ENCODE results near the gene ADAMTS8. TPM values are rescaled to one million over a fixed set of nuclear protein-coding genes. Genes with fewer than 3 reads are reported as not detected.
A peak's percentile ranks its signal among the peaks of the same experiment; 100 is the strongest.

Gene ADAMTS8
- total RNA-seq, 4 donors from 2014 or later = 1.2 to 7.3 (median 4.6) TPM

- TF ChIP-seq CTCF (IDR thresholded peaks at IDR 0.05) (no peak), POLR2A (IDR thresholded peaks at IDR 0.05) (no peak)
- no peak overlapping the region for H3K27ac ChIP-seq
- H3K4me3 ChIP-seq = no peak overlapping the region
- DNase-seq = no peak
- H3K27me3 ChIP-seq = no peaks in the 10 kb centered on the region
- intact Hi-C loops (cut with DNase I; ENCODE audit: low total_unique reads) = no loop called here
- peaks cover 0 to 6% of the 10 kb centered on the region in 2 donors for H3K4me1 ChIP-seq
- no peaks in the 10 kb centered on the region for H3K36me3 ChIP-seq
- no peaks in the 10 kb centered on the region for H3K9me3 ChIP-seq
These were observed 31.4 kb downstream of the ADAMTS8 start for GRCh38 chr11:130396965-130397364.

DNA sequence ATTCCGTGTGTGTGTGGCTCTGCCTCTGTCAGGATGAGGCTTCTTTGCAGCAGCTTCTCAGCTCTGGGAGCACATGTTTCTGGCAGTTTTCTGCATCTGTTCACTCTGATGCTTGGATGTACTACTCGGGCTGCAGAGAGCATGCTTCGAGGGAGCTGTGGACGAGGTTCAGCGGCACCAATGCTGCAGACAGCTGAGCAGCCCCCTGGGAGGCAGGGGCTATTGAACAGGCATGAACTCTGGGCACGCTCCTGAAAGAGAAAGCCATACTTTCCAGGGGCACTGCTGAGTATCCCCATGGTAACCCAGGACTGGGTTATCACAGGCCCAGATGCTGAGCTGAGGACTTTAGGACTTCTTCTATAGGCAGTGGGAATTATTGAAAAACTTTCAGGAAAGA lies 33.8 kb downstream of the ADAMTS8 start:
- Histone ChIP-seq H3K9me3 (no peaks in the 10 kb centered on the region), H3K4me1 (no peaks in the 10 kb centered on the region), H3K36me3 (no peaks in the 10 kb centered on the region), H3K4me3 (no peak overlapping the region), H3K27ac (no peak overlapping the region), H3K27me3 (no peaks in the 10 kb centered on the region)
- intact Hi-C loops (cut with DNase I; ENCODE audit: low total_unique reads) = no loop called here
- no peak for DNase-seq
- no peak for TF ChIP-seq CTCF (IDR thresholded peaks at IDR 0.05)

DNA sequence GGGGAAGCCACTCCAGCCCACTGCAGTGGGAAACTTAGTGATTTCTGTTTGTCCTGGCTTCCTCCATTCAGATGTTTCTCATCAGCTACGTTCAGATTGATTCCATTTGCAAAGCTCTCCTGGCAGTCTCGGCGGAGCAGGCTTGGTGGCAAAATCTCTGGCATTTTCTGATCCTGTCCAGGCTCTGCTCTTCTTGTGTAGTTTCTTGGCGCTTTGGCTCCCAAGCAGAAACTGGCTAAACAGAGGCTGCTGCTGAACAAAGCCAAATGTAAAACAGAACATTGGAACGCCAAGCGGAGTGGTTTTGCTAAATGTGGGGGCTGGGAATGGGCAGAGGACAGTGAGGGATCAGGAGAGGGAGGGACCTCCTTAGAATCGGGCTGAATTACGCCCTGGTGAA lies 36.7 kb downstream of the ADAMTS8 start:
- no peaks in the 10 kb centered on the region for H3K36me3 ChIP-seq
- no peak for DNase-seq
- no peaks in the 10 kb centered on the region for H3K9me3 ChIP-seq
- H3K27ac ChIP-seq = no peak overlapping the region
- H3K27me3 ChIP-seq = no peaks in the 10 kb centered on the region
- H3K4me1 ChIP-seq = no peaks in the 10 kb centered on the region
- no peak overlapping the region for H3K4me3 ChIP-seq
- intact Hi-C loops (cut with DNase I; ENCODE audit: low total_unique reads) = no loop called here
- TF ChIP-seq CTCF (IDR thresholded peaks at IDR 0.05) (no peak), POLR2A (IDR thresholded peaks at IDR 0.05) (no peak)

- H3K9me3 ChIP-seq = no peaks in the 10 kb centered on the region
- H3K4me1 ChIP-seq = no peaks in the 10 kb centered on the region
- no peaks in the 10 kb centered on the region for H3K36me3 ChIP-seq
- peak in 1 of 2 donors; percentile 46 for DNase-seq
- TF ChIP-seq CTCF (IDR thresholded peaks at IDR 0.05) = peak; percentile 43 to 53 (median 46)
- no peak for TF ChIP-seq POLR2A (IDR thresholded peaks at IDR 0.05)
- intact Hi-C loops (cut with DNase I; ENCODE audit: low total_unique reads) = no loop called here
- no peaks in the 10 kb centered on the region for H3K27me3 ChIP-seq
- no peak overlapping the region for H3K4me3 ChIP-seq
- no peak overlapping the region for H3K27ac ChIP-seq
These were observed 38.2 kb downstream of the ADAMTS8 start for GRCh38 chr11:130390071-130390758.

- no peak overlapping the region for H3K4me3 ChIP-seq
These were observed 39.0 kb downstream of the ADAMTS8 start for GRCh38 chr11:130389335-130389935.

More at GRCh38 chr11:130389335-130389935, 39.0 kb downstream of the ADAMTS8 start:
- Histone ChIP-seq H3K4me1 (no peaks in the 10 kb centered on the region), H3K27me3 (no peaks in the 10 kb centered on the region), H3K27ac (no peak overlapping the region), H3K9me3 (no peaks in the 10 kb centered on the region), H3K36me3 (no peaks in the 10 kb centered on the region)
- DNase-seq = no peak
- intact Hi-C loops (cut with DNase I; ENCODE audit: low total_unique reads) = no loop called here
- no peak for TF ChIP-seq POLR2A (IDR thresholded peaks at IDR 0.05)
- no peak for TF ChIP-seq CTCF (IDR thresholded peaks at IDR 0.05)
